Measurements from ENCODE around the gene ALOX12. TPM values are rescaled to one million over a fixed set of nuclear protein-coding genes. Genes with fewer than 3 reads are reported as not detected.

ALOX12 gene
- total RNA-seq, 4 donors from 2014 or later: not detected

DNA sequence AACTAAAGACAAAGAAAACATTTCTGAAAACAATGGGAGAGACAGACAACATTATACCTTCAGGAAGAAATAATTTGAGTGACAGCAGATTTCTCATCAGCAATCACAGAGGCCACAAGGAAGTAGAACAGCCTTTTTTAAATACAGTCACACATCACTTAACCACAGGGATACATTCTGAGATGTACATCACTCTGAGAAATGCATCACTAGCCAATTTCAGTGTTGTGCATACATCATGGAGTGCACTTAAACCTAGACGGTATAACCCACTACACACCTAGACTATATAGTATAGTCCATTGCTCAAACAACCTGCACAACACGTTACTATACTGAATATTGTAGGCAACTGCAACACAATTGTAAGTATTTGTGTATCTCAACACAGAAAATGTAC is 24.9 kb upstream of the ALOX12 start:
- TF ChIP-seq, protein P1, sequence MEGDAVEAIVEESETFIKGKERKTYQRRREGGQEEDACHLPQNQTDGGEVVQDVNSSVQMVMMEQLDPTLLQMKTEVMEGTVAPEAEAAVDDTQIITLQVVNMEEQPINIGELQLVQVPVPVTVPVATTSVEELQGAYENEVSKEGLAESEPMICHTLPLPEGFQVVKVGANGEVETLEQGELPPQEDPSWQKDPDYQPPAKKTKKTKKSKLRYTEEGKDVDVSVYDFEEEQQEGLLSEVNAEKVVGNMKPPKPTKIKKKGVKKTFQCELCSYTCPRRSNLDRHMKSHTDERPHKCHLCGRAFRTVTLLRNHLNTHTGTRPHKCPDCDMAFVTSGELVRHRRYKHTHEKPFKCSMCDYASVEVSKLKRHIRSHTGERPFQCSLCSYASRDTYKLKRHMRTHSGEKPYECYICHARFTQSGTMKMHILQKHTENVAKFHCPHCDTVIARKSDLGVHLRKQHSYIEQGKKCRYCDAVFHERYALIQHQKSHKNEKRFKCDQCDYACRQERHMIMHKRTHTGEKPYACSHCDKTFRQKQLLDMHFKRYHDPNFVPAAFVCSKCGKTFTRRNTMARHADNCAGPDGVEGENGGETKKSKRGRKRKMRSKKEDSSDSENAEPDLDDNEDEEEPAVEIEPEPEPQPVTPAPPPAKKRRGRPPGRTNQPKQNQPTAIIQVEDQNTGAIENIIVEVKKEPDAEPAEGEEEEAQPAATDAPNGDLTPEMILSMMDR (IDR thresholded peaks at IDR 0.05; ENCODE audit: low read depth): no peak

DNA sequence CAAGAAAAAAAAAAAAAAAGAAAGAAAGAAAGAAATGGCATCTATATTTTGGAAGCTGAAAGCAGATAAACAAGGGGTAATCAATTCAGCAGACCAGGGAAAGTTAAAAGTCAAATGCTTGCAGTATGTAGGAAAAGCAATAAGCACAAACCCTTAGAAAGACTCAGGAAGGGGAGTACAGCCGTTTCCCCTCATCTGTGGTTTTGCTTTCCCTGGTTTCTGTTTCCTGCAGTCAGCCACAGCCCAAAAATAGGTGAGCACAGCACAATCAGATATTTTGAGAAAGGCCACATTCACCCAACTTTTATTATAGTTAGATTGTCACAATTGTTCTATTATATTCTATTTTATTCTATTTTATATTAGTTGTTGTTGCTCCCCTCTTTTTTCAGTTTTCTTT is 14.4 kb upstream of the ALOX12 start:
- TF ChIP-seq, protein P1 (IDR thresholded peaks at IDR 0.05; ENCODE audit: low read depth): no peak

DNA sequence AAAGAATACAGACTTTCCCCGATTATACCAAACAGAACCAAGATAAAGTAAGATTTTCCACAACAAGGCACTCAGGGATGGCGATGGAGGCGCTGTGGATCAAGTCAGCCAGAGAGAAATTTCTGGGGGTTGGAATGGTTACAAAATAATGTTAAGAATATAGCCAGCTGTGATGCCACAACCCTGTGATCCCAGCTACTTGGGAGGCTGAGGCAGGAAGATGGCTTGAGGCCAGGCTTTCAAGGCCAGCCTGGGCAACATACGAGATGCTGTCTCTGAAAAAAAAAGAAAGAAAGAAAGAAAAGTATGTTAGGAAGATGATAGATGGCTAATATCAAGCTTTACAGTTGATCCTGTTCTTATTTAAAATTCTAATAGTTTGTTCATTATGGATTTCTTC is 10.6 kb upstream of the ALOX12 start:
- TF ChIP-seq, protein P1 (IDR thresholded peaks at IDR 0.05; ENCODE audit: low read depth): no peak

DNA sequence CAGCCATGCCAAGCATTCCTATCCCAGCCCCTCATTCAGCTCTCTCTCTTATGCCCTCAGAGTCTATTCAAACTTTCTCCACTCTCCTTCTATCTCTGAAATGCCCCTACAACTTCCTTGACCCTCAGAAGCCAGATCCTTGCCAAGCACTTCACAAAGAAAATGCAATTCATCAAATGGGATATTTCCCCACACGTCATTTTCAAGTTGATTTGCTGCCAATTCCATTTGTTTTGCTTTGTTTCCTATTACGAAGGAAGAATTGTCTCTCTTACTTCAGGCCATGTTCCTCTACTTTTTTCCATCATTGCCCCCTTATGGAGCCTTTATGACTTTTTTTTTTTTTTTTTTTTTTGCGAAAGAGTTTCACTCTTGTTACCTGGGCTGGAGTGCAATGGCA is 9.2 kb upstream of the ALOX12 start:
- TF ChIP-seq, protein P1 (IDR thresholded peaks at IDR 0.05; ENCODE audit: low read depth): no peak

DNA sequence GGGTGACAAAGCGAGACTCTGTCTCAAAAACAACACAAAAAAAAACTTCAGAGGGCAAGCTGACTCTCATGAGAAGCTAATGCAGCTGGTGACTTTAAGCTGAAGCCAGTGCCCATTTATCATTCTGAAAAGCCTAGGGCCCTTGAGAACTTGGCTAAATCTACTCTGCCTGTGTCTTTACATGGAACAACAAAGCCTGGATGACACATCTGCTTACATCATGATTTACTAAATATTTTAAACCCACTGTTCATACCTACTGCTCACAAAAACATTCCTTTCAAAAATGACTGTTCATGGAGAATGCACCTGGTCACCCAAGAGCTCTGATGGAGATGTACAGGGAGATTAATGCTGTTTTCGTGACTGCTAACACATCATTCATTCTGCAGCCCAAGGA is 6.1 kb upstream of the ALOX12 start:
- TF ChIP-seq, protein P1 (IDR thresholded peaks at IDR 0.05; ENCODE audit: low read depth): no peak

DNA sequence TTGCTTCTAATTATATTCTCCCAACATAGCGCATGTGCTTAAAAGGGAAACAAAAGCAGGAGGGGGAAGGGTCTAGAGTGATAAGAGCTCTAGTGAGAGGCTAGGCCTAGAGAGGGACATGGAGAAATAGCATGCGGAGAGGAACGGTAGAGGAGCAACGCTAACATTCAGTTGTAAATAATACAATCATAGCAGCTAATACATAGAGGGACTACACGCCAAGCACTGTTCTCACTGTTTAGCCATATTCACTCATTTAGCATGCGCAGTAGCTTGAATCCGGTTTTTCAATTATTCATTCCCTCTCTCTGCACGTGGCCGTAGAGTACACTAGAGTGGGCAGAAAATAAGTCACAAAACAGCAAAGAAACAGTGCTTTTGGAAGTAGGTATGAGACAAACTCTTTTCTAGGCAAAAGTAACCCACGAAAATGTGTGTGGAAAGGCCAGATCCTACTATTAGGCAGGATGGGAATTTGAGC is 1.7 kb upstream of the ALOX12 start:
- TF ChIP-seq, protein P1 (IDR thresholded peaks at IDR 0.05; ENCODE audit: low read depth): no peak

DNA sequence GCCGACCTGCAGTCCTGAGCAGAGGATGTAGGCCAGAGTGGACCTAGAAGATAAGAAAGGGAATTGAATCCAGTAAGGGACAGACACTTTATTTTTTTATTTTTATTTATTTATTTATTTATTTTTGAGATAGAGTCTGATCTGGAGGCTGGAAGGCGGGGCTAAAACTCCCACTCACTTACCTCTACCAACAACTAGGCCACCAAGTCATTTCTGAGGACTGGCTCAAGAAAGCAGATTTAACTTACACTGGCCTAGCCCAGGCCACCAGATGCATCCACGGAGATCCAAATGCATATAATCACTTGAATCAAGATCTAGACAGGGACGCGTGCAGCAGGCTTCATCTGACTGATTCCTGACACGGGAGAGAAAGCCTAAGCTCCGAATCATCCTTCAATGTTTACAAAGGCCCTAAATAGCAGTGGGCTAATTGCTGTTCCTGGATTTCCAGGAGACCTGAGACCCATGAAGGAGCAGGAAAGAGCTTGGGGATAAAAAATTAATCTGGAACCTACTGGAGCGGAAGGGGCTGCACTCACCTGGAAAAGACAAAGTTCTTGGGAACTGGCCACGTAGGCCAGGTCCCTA is 1.1 kb upstream of the ALOX12 start:
- TF ChIP-seq, protein P1 (IDR thresholded peaks at IDR 0.05; ENCODE audit: low read depth): no peak
